Heart left ventricle (tissue), 16 donors: Measurements from ENCODE around the gene DUSP16. TPM values are rescaled to one million over a fixed set of nuclear protein-coding genes. Genes with fewer than 3 reads are reported as not detected.

Source experiments
- ATAC-seq, 4 donors: fragments of 200-7000 bp; cut with Tn5 transposase; one replicate each; pipeline ENCODE4 v1.9.1; 2020 to 2022; ENCODE audit warnings: moderate library complexity in 4 of 4, mild to moderate bottlenecking in 3 of 4, moderate number of reproducible peaks in 1 of 4
- DNase-seq, 5 donors: peaks; one replicate each; pipeline ENCODE4 v3.0.0-alpha.2; 2020
- H3K27ac ChIP-seq, 12 donors: fragments of 200-600 bp; sonication (generic) in 4 of 12; one replicate each; pipeline versions ENCODE4 v1.5.0 to v1.8.0; 2016 to 2022; ENCODE audit warnings: mild to moderate bottlenecking in 2 of 12
- H3K27me3 ChIP-seq, 9 donors: fragments of 200-600 bp; sonication (generic) in 2 of 9; one replicate each; pipeline versions ENCODE4 v1.5.1 to v1.8.0; 2016 to 2022; ENCODE audit warnings: mild to moderate bottlenecking in 3 of 9
- H3K36me3 ChIP-seq, 9 donors: fragments of 200-600 bp; sonication (generic) in 2 of 9; one replicate each; pipeline versions ENCODE4 v1.5.0 to v1.8.0; 2018 to 2022; ENCODE audit warnings: mild to moderate bottlenecking in 2 of 9
- H3K4me1 ChIP-seq, 12 donors: fragments of 200-600 bp; sonication (generic) in 4 of 12; one replicate each; pipeline versions ENCODE4 v1.5.0 to v1.8.0; 2016 to 2022; ENCODE audit warnings: mild to moderate bottlenecking in 3 of 12
- H3K4me3 ChIP-seq, 12 donors: fragments of 200-600 bp; sonication (generic) in 4 of 12; one replicate each; pipeline versions ENCODE4 v1.5.0 to v1.8.0; 2017 to 2022; ENCODE audit warnings: mild to moderate bottlenecking in 9 of 12, moderate library complexity in 4 of 12
- H3K9me3 ChIP-seq, 12 donors: fragments of 200-600 bp; sonication (generic) in 4 of 12; one replicate each; pipeline versions ENCODE4 v1.5.0 to v1.8.0; 2016 to 2022; ENCODE audit warnings: mild to moderate bottlenecking in 1 of 12
- POLR2A ChIP-seq, 2 donors: fragments of 450-650 bp; IDR thresholded peaks; one replicate each; pipeline ENCODE4 v1.6.1; 2017; ENCODE audit warnings: antibody characterized with exemption in 2 of 2, mild to moderate bottlenecking in 2 of 2, moderate library complexity in 2 of 2
- WGBS, 4 donors: extraction: QIAGEN DNeasy Blood & Tissue Kit in 2 of 4; methylation state at CpG; one replicate each; pipeline versions ENCODE4 v1.1.5 to v1.1.7; 2013 to 2018; 5-methylcytosine and 5-hydroxymethylcytosine counted together
- intact Hi-C, 10 donors: fragments of 100-400 bp; cut with DNase I; formaldehyde crosslinking; loops; one replicate each; pipeline versions ENCODE4 v1.11.1 to v1.14.2; 2022
- polyA plus RNA-seq, 2 donors: library from polyadenylated mRNA; stranded (reverse); fragments of 200-250 nt; gene quantifications; one replicate each; pipeline ENCODE4 v1.2.3, GENCODE V29; 2013
- total RNA-seq, 9 donors: library from RNA; depleted of rRNA in 2 of 9; stranded (reverse); fragments of >200 nt in 2 of 9; fragmentation: NEBNext Ultra II Directional in 3 of 9; extraction: Animal tissue kit (Norgen Biotek cat#: 25700) in 3 of 9; gene quantifications; one replicate each; pipeline versions ENCODE4 v1.1.0 to v1.2.4, GENCODE V29; 2016 to 2023
- TF ChIP-seq, protein P1 (sequence below), 12 donors: fragments of 200-600 bp; sonication (generic) in 4 of 12; IDR thresholded peaks; one replicate each; pipeline versions ENCODE4 v1.5.0 to v1.8.0; 2018 to 2022; ENCODE audit warnings: antibody characterized with exemption in 12 of 12, mild to moderate bottlenecking in 5 of 12
- donor health status: ischemic (EF 13 %, LVEDD 7.1; RV severe dilation, severe dysfunction).
- donor health status: healthy with polysubstance abuse.
- donor health status: DM: no; HTN: yes; CAD: no.
- donor health status: DM: no; HTN: no; CAD: no.
- donor health status: ischemic (EF 25% LVEDD 6.9; RV normal size, moderate dysfunction).
- donor health status: ischemic (EF 25% LVEDD 5.7; RV mildly dilated, moderate dysfunction).
- donor health status: healthy.
- donor health status: DM: yes; HTN: yes; CAD: no.
- donor health status: ischemic (EF 35%, LVEDD 5.7; RV mildly dilated, moderate dysfunction).
- donor health status: nonischemic (EF 11% LVEDD 7.7; RV severe dilation, severe dysfunction).
- donor health status: DM: yes; HTN: yes; CAD: no.
- donor health status: PGD.
- donor health status: ischemic (EF 29% LVEDD 5.4; RV normal size, mild dysfunction).
- donor health status: nonischemic (EF 23%, LVEDD 6.1; RV moderate dilation, normal function).

The DUSP16 gene
- total and polyA plus RNA-seq, 11 donors = 2.5 to 24.7 (median 15.1) TPM

DNA sequence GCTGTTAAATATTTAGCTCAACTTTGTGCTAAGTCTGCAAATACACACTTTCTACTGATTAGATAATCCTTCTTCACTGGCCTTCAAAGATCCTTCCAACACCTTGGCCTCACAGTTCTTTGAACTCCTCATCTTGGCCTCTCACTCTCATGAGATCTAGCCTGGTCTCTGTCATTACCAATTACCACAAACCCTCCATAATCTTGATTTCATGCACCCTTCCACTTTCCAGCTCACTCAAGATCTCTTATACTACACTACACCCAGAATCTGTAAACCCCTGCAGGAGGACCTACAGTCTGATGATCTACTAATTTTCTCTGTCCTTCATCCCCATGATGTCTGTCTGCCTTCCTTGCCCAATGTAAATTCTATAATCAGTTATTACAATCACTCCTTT is 71.1 kb downstream of the DUSP16 start:
- Histone ChIP-seq H3K27ac (no peak overlapping the region), H3K9me3 (no peaks in the 10 kb centered on the region), H3K36me3 (peaks cover 0 to 40% (median 7%) of the 10 kb centered on the region in 9 donors), H3K27me3 (no peaks in the 10 kb centered on the region), H3K4me1 (peaks cover 0 to 20% (median 3%) of the 10 kb centered on the region in 12 donors), H3K4me3 (no peak overlapping the region)
- intact Hi-C loops = no loop called here
- DNase-seq = no peak
- TF ChIP-seq, protein P1, sequence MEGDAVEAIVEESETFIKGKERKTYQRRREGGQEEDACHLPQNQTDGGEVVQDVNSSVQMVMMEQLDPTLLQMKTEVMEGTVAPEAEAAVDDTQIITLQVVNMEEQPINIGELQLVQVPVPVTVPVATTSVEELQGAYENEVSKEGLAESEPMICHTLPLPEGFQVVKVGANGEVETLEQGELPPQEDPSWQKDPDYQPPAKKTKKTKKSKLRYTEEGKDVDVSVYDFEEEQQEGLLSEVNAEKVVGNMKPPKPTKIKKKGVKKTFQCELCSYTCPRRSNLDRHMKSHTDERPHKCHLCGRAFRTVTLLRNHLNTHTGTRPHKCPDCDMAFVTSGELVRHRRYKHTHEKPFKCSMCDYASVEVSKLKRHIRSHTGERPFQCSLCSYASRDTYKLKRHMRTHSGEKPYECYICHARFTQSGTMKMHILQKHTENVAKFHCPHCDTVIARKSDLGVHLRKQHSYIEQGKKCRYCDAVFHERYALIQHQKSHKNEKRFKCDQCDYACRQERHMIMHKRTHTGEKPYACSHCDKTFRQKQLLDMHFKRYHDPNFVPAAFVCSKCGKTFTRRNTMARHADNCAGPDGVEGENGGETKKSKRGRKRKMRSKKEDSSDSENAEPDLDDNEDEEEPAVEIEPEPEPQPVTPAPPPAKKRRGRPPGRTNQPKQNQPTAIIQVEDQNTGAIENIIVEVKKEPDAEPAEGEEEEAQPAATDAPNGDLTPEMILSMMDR (IDR thresholded peaks at IDR 0.05) = no peak
- TF ChIP-seq POLR2A (IDR thresholded peaks at IDR 0.05) = no peak
- ATAC-seq = no peak

DNA sequence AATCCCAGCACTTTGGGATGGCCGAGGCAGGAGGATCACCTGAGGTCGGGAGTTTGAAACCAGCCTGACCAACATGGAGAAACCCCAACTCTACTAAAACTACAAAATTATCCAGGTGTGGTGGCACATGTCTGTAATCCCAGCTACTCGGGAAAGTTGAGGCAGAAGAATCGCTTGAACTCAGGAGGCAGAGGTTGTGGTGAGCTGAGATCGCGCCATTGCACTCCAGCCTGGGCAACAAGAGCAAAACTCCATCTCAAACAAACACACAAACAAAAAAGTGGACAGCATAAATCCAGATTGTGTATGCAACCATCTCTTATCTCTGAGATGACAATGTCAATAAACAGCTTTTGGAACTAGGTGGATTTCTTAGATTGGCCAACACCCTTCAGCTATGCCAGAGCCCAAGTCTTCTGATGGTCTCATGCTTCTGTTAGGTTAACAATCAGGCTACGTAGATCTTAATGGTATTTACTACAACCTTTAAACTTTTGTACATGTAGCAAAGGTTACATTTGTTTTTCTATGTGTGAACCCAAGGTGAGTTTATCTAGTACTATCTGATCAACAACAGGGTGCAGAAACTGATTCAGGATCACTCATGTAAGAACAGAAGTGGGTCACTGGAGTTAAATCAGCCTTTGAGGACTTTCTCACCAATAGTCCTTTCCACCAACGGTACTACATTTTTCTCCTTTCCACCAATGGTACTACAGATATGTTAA is 73.7 kb downstream of the DUSP16 start:
- 97 to 98% (median 97%) methylated on average over 8 of the region's 8 CpGs for whole genome bisulfite sequencing, 4 donors
- DNase-seq (no peak), ATAC-seq (no peak)
- intact Hi-C loops = no loop called here
- H3K4me3 ChIP-seq = no peak overlapping the region
- H3K27ac ChIP-seq = no peak overlapping the region
- no peaks in the 10 kb centered on the region for H3K9me3 ChIP-seq
- peaks cover 0 to 15% (median 2%) of the 10 kb centered on the region in 12 donors for H3K4me1 ChIP-seq
- TF ChIP-seq POLR2A (IDR thresholded peaks at IDR 0.05) = no peak
- TF ChIP-seq, protein P1 (IDR thresholded peaks at IDR 0.05) = no peak
- peaks cover 0 to 51% (median 22%) of the 10 kb centered on the region in 9 donors for H3K36me3 ChIP-seq
- no peaks in the 10 kb centered on the region for H3K27me3 ChIP-seq

DNA sequence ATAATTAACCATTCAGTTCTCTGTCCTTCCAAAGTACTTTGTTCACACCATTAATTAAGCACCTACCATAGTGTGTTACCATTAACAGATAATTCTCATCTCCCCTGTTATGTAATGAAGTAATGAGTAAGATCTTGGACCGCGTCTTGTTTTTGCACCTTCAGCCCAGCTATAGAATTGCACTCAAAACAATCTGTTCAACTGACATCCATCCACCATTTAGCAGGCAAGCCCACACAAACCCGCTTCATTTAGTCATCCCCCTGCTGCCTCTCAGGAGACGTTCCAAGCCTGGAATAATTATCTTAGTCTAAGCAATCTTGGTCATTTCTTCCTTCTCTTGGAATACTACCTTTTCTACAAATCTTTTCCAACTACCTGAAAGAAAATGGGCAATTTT is 74.4 kb downstream of the DUSP16 start:
- DNase-seq = no peak
- intact Hi-C loops = no loop called here
- H3K27me3 ChIP-seq = no peaks in the 10 kb centered on the region
- no peak for ATAC-seq
- no peak for TF ChIP-seq POLR2A (IDR thresholded peaks at IDR 0.05)
- TF ChIP-seq, protein P1 (IDR thresholded peaks at IDR 0.05) = no peak
- peaks cover 0 to 52% (median 22%) of the 10 kb centered on the region in 9 donors for H3K36me3 ChIP-seq
- H3K4me1 ChIP-seq = peaks cover 0 to 15% (median under 1%) of the 10 kb centered on the region in 12 donors
- H3K9me3 ChIP-seq = no peaks in the 10 kb centered on the region
- H3K4me3 ChIP-seq = no peak overlapping the region
- H3K27ac ChIP-seq = no peak overlapping the region
- 93 to 95% (median 94%) methylated on average over 4 of the region's 4 CpGs for WGBS, 4 donors

DNA sequence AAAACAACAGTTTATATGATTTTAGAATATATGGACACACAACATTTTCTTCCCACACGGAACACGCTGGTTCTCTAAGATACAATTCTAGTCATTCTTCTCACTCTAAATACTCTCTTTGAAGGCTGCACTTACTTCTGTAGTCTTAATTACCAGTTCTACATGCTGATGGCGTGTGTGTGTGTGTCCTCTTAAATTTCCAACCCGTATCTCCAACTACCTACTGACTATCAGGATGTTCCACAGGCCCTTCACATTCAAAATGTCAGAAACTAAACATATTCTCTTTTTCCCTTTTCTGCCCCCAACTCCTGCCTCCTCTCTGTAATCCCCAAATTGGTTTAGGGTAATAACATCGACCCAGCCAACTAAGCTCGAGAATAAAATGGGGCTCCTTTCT is 75.2 kb downstream of the DUSP16 start:
- 92 to 97% (median 95%) methylated on average over 6 of the region's 6 CpGs for WGBS, 4 donors
- intact Hi-C loops = no loop called here
- Histone ChIP-seq H3K27ac (no peak overlapping the region), H3K36me3 (peaks cover 0 to 58% (median 26%) of the 10 kb centered on the region in 9 donors), H3K9me3 (no peaks in the 10 kb centered on the region), H3K4me3 (no peak overlapping the region), H3K27me3 (no peaks in the 10 kb centered on the region), H3K4me1 (peaks cover 0 to 18% (median 0%) of the 10 kb centered on the region in 12 donors)
- DNase-seq (no peak), ATAC-seq (no peak)
- TF ChIP-seq, protein P1 (IDR thresholded peaks at IDR 0.05) = no peak
- TF ChIP-seq POLR2A (IDR thresholded peaks at IDR 0.05) = no peak
